ENCODE results near the gene LZTR1.

DNA sequence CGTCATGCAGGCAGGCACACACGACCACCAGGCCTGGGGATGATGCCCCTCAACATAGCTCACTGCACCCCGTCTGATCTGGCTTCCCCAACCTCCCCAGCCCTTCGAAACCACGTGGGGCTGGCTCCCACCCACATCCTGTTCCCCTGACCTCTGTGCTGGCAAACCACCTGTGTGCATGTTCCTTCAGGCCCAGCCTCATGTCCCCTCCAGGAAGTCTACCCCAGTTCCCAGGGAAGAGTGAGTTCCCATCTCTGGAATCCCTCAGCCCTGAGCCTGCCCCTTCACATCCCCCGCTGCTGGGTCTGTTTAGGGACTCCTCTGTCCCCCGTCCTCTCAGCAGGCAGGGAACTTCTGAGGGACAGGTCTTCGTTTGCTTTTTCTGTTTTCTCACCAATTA lies 43.2 kb downstream of the LZTR1 start:
- TF ChIP-seq RXRA (IDR thresholded peaks at IDR 0.05) (no peak), TAF1 (conservative IDR thresholded peaks at IDR 0.05) (no peak), RAD21 (IDR thresholded peaks at IDR 0.05) (no peak), JUND (IDR thresholded peaks at IDR 0.05) (no peak), FOXA2 (IDR thresholded peaks at IDR 0.05) (no peak)
- TF ChIP-seq, protein P1, sequence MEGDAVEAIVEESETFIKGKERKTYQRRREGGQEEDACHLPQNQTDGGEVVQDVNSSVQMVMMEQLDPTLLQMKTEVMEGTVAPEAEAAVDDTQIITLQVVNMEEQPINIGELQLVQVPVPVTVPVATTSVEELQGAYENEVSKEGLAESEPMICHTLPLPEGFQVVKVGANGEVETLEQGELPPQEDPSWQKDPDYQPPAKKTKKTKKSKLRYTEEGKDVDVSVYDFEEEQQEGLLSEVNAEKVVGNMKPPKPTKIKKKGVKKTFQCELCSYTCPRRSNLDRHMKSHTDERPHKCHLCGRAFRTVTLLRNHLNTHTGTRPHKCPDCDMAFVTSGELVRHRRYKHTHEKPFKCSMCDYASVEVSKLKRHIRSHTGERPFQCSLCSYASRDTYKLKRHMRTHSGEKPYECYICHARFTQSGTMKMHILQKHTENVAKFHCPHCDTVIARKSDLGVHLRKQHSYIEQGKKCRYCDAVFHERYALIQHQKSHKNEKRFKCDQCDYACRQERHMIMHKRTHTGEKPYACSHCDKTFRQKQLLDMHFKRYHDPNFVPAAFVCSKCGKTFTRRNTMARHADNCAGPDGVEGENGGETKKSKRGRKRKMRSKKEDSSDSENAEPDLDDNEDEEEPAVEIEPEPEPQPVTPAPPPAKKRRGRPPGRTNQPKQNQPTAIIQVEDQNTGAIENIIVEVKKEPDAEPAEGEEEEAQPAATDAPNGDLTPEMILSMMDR (IDR thresholded peaks at IDR 0.05; ENCODE audit: low read depth, low read length, missing input control): no peak

Data from liver (tissue), 3 donors.